Activated CD8-positive, alpha-beta T cell treated with anti-CD3 and anti-CD28 coated beads for 36 hours (primary cell): ENCODE data around the gene DAP3. TPM values are rescaled to one million over a fixed set of nuclear protein-coding genes. Genes with fewer than 3 reads are reported as not detected.
"Not testable (repeated sequence)": the region's sequence is repeated elsewhere in the genome, so short reads cannot be mapped to it uniquely, and the experiment has no call there.

Experiments
- ATAC-seq: fragments of 200-7000 bp; cut with Tn5 transposase; one replicate; pipeline ENCODE4 v1.10.0; 2021; ENCODE audit warnings: mild to moderate bottlenecking, moderate library complexity
- CTCF ChIA-PET: fragments of 350-600 bp; sonication (Branson Sonifier 250); formaldehyde crosslinking; loops from one replicate; lab custom pipeline; 2021; ENCODE audit warnings: antibody characterized with exemption; lab: Charles Lee
- POLR2A ChIA-PET: fragments of 350-600 bp; sonication (Branson Sonifier 250); formaldehyde crosslinking; loops from one replicate; lab custom pipeline; 2021; ENCODE audit warnings: antibody characterized with exemption; lab: Charles Lee
- DNase-seq: peaks from one replicate; pipeline ENCODE4 v3.0.0-alpha.2; 2020
- H3K27ac Mint-ChIP-seq: one replicate; pipeline ENCODE4 v1.8.0; 2021; ENCODE audit warnings: mild to moderate bottlenecking, mixed read lengths
- H3K27me3 Mint-ChIP-seq: one replicate; pipeline ENCODE4 v1.8.0; 2021; ENCODE audit warnings: mixed read lengths
- H3K36me3 Mint-ChIP-seq: one replicate; pipeline ENCODE4 v1.8.0; 2021; ENCODE audit warnings: low read depth, mixed read lengths
- H3K4me1 Mint-ChIP-seq: one replicate; pipeline ENCODE4 v1.8.0; 2021; ENCODE audit warnings: low read depth, mixed read lengths
- H3K4me3 Mint-ChIP-seq: one replicate; pipeline ENCODE4 v1.8.0; 2021; ENCODE audit warnings: mild to moderate bottlenecking, moderate library complexity, mixed read lengths
- H3K9me3 Mint-ChIP-seq: one replicate; pipeline ENCODE4 v1.8.0; 2021; ENCODE audit warnings: mixed read lengths
- intact Hi-C: fragments of 100-400 bp; cut with micrococcal nuclease; formaldehyde crosslinking; loops from one replicate; pipeline ENCODE4 v1.10.0; 2022
- total RNA-seq, 2 experiments: library from RNA; stranded (reverse); gene quantifications; one replicate each; pipeline ENCODE4 v1.2.3, GENCODE V29; 2021
- TF ChIP-seq, protein P1 (sequence below): fragments of 200-600 bp; IDR thresholded peaks from one replicate; pipeline ENCODE4 v1.8.0; 2022; ENCODE audit warnings: antibody characterized with exemption, mild to moderate bottlenecking

Gene DAP3
- total RNA-seq, 2 experiments from 2014 or later: 160 to 173 TPM

DNA sequence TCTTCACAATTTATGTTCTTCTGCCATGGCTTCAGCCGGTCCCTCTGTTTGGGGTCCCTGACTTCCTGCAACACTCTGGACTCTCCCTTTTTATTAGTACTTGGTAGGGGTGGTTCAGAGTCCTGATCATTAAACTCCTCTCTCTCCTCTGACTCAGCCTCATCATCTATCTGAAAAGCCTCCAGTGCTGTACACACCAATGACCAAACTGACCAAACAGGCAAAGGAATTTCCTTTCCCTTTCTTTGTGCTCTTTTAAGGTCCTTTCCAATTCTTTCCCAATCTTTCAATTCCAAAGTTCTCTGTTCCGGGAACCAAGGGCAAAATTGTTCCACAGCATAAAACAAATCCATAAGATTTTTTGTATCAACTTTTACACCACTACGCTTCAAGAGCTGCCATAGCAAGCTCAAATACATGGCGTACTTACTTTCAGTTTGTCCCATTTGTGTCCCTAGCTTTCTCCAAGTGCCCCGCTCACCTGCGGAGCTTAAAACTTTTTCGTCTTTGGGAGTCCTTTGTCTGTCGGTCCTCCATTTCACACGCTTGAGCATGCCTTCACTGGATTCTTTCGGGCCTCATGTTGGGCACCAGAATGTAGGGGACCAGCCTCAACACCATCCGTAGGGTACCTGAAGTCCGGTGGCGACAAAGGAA is 9.6 kb downstream of the DAP3 start:
- Mint-ChIP-seq H3K4me3 (no peak overlapping the region), H3K9me3 (no peaks in the 10 kb centered on the region), H3K27ac (no peak overlapping the region), H3K27me3 (no peaks in the 10 kb centered on the region), H3K36me3 (peaks cover 23% of the 10 kb centered on the region), H3K4me1 (peaks cover 40% of the 10 kb centered on the region)
- TF ChIP-seq, protein P1, sequence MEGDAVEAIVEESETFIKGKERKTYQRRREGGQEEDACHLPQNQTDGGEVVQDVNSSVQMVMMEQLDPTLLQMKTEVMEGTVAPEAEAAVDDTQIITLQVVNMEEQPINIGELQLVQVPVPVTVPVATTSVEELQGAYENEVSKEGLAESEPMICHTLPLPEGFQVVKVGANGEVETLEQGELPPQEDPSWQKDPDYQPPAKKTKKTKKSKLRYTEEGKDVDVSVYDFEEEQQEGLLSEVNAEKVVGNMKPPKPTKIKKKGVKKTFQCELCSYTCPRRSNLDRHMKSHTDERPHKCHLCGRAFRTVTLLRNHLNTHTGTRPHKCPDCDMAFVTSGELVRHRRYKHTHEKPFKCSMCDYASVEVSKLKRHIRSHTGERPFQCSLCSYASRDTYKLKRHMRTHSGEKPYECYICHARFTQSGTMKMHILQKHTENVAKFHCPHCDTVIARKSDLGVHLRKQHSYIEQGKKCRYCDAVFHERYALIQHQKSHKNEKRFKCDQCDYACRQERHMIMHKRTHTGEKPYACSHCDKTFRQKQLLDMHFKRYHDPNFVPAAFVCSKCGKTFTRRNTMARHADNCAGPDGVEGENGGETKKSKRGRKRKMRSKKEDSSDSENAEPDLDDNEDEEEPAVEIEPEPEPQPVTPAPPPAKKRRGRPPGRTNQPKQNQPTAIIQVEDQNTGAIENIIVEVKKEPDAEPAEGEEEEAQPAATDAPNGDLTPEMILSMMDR: no peak
- ATAC-seq: no peak
- ChIA-PET POLR2A (no interaction called here), CTCF (no interaction called here)
- DNase-seq: no peak
- intact Hi-C loops: no loop called here

DNA sequence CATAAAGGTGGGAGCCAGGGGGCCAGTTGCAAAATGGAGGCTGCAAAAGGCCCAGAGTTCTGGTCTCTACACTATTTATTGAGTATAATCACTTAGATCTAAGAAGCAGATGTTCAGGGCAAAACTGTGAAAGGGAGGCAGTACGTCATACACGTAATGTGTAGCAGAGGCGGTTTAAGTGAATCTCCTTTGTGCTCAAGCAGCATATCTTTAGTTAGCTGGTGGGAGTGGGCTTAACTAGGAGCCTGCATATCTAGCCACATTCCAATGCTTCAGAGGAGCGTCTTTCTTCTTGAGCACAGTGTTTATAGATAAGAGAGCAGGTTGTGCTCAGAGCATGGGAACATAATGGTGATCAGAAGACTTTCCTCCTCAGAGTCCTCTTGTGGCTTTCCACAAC is 10.2 kb downstream of the DAP3 start:
- H3K4me3 Mint-ChIP-seq, DNase-seq, ATAC-seq, intact Hi-C loops, H3K27me3 Mint-ChIP-seq, POLR2A ChIA-PET, H3K27ac Mint-ChIP-seq, H3K9me3 Mint-ChIP-seq, CTCF ChIA-PET: not testable (repeated sequence)
- peaks cover 38% of the 10 kb centered on the region for H3K4me1 Mint-ChIP-seq
- H3K36me3 Mint-ChIP-seq: peaks cover 20% of the 10 kb centered on the region

DNA sequence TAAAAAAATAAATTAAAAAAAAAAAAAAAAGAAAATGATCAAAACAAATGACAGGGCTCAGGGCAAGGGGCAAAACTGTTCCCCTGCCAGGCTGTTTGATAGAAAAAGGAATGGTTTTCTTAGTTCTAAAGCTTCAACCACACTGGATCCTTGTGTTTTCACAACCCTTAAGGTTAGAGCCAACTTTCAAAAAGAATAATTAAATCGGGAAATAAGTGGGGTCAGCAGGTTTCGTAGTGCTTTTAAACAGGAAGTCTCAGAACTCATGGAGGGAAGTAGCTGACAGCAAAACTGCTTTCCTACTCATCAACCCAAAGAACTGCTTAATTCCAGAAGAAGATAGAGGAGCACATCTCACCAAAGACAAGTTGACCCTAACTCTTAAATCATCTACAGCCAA is 12.8 kb downstream of the DAP3 start:
- CTCF ChIA-PET: interaction anchor here (0.6 kb wide), 1 partner anchor 311 kb away, joined by 3 read pairs; no protein-coding TSS in a partner anchor
- intact Hi-C loops, DNase-seq, ATAC-seq, POLR2A ChIA-PET, H3K9me3 Mint-ChIP-seq, H3K4me3 Mint-ChIP-seq, H3K27ac Mint-ChIP-seq, H3K27me3 Mint-ChIP-seq: not testable (repeated sequence)
- H3K4me1 Mint-ChIP-seq: peaks cover 21% of the 10 kb centered on the region
- peaks cover 13% of the 10 kb centered on the region for H3K36me3 Mint-ChIP-seq

DNA sequence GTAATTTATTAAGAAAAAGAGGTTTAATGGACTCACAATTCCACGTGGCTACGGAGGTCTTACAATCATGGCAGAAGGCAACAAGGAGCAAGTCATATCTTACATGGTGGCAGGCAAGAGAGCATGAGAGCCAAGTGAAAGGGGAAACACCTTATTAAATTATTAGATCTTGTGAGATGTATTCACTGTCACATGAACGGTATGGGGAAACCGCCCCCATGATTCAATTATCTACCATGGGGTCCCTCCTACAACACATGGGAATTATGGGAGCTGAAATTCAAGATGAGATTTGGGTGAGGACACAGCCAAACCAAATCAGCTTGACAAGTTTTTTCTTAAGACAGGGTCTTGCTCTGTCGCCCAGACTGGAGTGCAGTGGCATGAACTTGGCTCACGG is 14.3 kb downstream of the DAP3 start:
- ATAC-seq (no peak), DNase-seq (no peak)
- Mint-ChIP-seq H3K27me3 (no peaks in the 10 kb centered on the region), H3K27ac (no peak overlapping the region), H3K36me3 (peaks cover 12% of the 10 kb centered on the region), H3K4me1 (peaks cover 21% of the 10 kb centered on the region), H3K9me3 (no peaks in the 10 kb centered on the region), H3K4me3 (no peak overlapping the region)
- intact Hi-C loops: no loop called here
- ChIA-PET CTCF (no interaction called here), POLR2A (no interaction called here)
- TF ChIP-seq, protein P1: no peak

DNA sequence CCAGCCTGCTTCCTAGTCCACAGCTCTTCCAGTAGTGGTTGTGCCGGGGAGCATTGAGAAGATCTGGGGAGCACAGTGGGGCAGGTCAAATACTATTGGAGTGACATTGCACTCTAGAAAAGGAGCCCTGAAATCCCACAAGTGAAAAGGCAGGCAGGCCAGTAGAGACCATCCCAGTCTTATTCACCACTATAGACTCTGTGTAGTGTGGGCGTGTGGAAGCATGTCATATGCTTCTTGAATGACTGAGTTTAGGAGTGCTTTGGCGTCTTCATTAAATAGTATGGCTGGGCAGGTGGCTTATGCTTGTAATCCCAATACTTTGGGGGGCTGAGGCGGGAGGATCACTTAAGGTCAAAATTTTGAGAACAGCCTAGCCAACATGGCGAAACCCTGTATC is 15.5 kb downstream of the DAP3 start:
- Mint-ChIP-seq H3K4me1 (peaks cover 15% of the 10 kb centered on the region), H3K36me3 (peaks cover 17% of the 10 kb centered on the region)
- ATAC-seq, intact Hi-C loops, DNase-seq, H3K27me3 Mint-ChIP-seq, POLR2A ChIA-PET, CTCF ChIA-PET, H3K27ac Mint-ChIP-seq, H3K9me3 Mint-ChIP-seq, H3K4me3 Mint-ChIP-seq: not testable (repeated sequence)

DNA sequence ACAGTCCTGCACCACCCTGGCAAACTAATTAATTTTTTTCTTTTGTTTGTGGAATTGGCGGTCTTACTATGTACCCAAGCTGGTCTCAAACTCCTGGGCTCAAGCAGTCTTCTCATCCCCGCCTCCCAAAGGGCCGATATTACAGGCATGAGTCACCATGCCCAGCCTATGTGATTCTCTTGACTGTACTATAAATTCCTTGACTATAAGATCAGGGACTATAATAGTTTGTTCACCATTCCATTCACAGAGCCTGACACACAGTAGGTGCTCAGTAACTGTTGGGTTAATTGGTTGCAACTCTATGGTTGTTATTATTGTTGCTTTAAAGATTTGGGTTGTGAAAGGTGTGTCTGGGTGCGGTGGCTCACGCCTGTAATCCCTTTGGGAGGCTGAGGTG is 17.2 kb downstream of the DAP3 start:
- Mint-ChIP-seq H3K27ac (no peak overlapping the region), H3K27me3 (no peaks in the 10 kb centered on the region), H3K36me3 (peaks cover 20% of the 10 kb centered on the region), H3K4me1 (peaks cover 14% of the 10 kb centered on the region), H3K9me3 (no peaks in the 10 kb centered on the region), H3K4me3 (no peak overlapping the region)
- intact Hi-C loops: no loop called here
- ATAC-seq: no peak
- CTCF ChIA-PET: no interaction called here
- DNase-seq: no peak
- TF ChIP-seq, protein P1: no peak
- POLR2A ChIA-PET: interaction anchor here (1.1 kb wide), 1 partner anchor 54 kb away, joined by 3 read pairs; no protein-coding TSS in a partner anchor
